GM10248 (cell line): ENCODE data around the gene MAP3K21.

Experiments used
- CTCF ChIA-PET: fragments of 300-600 bp; sonication (Branson Sonifier 250); formaldehyde crosslinking; extraction: SDS; loops from one replicate; lab custom pipeline; 2021; ENCODE audit warnings: antibody characterized with exemption; lab: Yijun Ruan, JAX
- POLR2A ChIA-PET: fragments of 350-650 bp; sonication (Branson Sonifier 250); formaldehyde crosslinking; extraction: SDS; loops from one replicate; lab custom pipeline; 2020; ENCODE audit warnings: antibody characterized with exemption; lab: Yijun Ruan, JAX
- DNase-seq: peaks from one replicate; pipeline ENCODE4 v3.0.0; 2012; ENCODE audit errors: extremely low spot score
- CTCF ChIP-seq: IDR thresholded peaks from 2 replicates; pipeline ENCODE4 v1.5.1; 2012; ENCODE audit warnings: mild to moderate bottlenecking, low read depth; ENCODE audit errors: extremely low read depth, missing control alignments, control extremely low read depth

Gene MAP3K21

GRCh38 chr1:233331676-233332519 lies 4.4 kb downstream of the MAP3K21 start:
- no peak for TF ChIP-seq CTCF
- DNase-seq, result no peak
- ChIA-PET POLR2A (no interaction called here), CTCF (interaction anchor here (0.8 to 1.6 kb wide), 4 partner anchors 8 to 18 kb away, joined by 3 to 4 read pairs (median 3); no protein-coding TSS in a partner anchor)

- POLR2A ChIA-PET, result interaction anchor here (0.6 kb wide), 1 partner anchor 34 kb away, joined by 3 read pairs; no protein-coding TSS in a partner anchor
- no peak for DNase-seq
- no peak for TF ChIP-seq CTCF
- CTCF ChIA-PET, result interaction anchor here (0.9 to 1.6 kb wide), 3 partner anchors 9 to 16 kb away, joined by 3 to 4 read pairs (median 3); no protein-coding TSS in a partner anchor
These were observed 5.6 kb downstream of the MAP3K21 start for GRCh38 chr1:233333086-233333485.

- CTCF ChIA-PET, result interaction anchor here (1.6 kb wide), 1 partner anchor 10 kb away, joined by 3 read pairs; no protein-coding TSS in a partner anchor
- POLR2A ChIA-PET, result no interaction called here
- TF ChIP-seq CTCF, result no peak
- no peak for DNase-seq
These were observed 6.6 kb downstream of the MAP3K21 start for GRCh38 chr1:233334092-233334491.

GRCh38 chr1:233336554-233337456 lies 9.3 kb downstream of the MAP3K21 start:
- POLR2A ChIA-PET, result no interaction called here
- DNase-seq, result no peak
- CTCF ChIA-PET, result no interaction called here
- TF ChIP-seq CTCF, result no peak

- POLR2A ChIA-PET, result no interaction called here
- TF ChIP-seq CTCF, result no peak
- CTCF ChIA-PET, result no interaction called here
- no peak for DNase-seq
These were observed 10.0 kb downstream of the MAP3K21 start for GRCh38 chr1:233337505-233337904.

GRCh38 chr1:233338102-233338501 lies 10.6 kb downstream of the MAP3K21 start:
- ChIA-PET CTCF (interaction anchor here (1.1 kb wide), 1 partner anchor 21 kb away, joined by 3 read pairs; no protein-coding TSS in a partner anchor), POLR2A (no interaction called here)
- DNase-seq, result no peak
- no peak for TF ChIP-seq CTCF
